Stimulated activated CD4-positive, alpha-beta T cell treated with anti-CD3 and anti-CD28 coated beads, Interleukin-12 subunit alpha, Interleukin-12 subunit beta, amount 100 ng/mL, for 24 hours (primary cell): ENCODE results near the gene SCUBE1.
"Not testable (repeated sequence)": the region's sequence is repeated elsewhere in the genome, so short reads cannot be mapped to it uniquely, and the experiment has no call there.

Experiments
- DNase-seq, 2 experiments: peaks; one replicate each; pipeline ENCODE4 v3.0.0-alpha.2; 2020; ENCODE audit warnings: low read depth in 2 of 2

The SCUBE1 gene

DNA sequence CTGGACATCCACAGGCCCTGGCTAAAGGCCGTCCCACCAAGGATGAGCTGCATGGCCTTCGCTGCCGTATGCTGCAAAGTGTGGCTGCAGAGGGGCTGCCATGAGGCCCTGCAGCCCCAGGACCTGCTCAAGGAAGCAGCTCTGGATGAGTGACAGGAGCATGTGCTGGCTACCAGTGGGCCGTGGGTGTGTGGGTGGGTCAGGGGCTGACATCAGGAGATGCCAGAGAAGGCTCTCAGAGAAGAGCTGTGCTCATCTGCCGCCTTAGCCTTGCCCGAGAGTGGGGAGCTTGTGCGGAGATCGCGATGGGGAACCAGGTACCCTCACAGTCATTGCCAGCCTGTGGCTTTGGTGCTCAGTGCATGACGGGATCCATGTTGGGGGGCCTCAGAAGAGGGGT lies 41.3 kb downstream of the SCUBE1 start:
- no peak for DNase-seq

DNA sequence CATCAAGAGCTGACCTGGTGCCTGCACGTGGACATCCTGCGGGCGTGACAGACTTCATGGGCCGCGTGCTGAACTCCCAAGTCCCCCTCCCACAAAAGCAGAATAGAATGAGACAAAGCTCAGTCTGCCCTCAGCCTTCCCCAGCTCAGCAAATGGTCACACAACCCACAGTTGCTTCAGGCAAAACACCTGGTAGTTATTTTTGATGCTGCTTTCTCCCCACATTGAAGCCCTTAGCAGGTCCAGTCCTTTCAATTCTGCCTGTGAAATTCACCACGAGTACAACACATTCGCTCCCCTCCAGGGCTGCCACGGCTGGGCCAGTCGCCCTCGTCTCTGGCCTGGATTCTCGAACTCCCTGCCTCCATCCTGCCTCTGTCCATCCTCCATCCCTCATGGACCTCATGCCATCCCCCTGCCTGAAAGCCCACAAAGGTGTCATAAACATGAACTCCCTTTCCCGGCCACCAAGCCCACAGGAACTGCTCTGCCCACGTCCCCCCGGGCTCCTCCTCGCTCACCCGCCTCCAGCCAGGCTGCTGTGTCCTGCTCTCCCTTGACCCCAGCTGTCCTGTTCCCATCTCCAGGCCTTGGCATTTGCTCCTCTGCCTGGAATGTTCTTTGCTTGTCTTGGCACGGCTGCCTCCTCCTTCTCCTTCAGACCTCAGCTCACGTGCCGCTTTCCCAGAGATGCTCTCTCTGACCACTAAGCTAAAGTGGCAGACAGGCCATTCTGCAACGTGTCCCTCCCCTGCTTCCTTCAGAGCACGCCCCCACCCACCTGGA lies 42.1 kb downstream of the SCUBE1 start:
- DNase-seq: no peak

DNA sequence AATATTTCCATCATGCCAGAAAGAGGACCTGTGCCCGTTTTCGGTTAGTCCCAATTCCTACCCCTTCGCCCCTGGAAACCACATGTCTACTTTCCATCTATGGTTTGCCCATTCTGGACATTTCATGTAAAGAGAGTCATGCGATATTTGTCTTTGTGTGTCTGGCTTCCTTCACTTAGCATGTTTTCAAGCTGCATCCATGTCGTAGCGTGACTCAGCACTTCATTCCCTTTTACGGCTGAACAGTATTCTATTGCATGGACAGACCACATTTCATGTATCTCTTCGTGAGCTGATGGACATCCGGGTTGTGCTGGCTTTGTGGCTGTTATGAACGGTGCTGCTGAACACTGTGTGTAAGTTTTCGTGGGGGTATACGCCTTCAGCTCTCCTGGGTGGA lies 43.4 kb downstream of the SCUBE1 start:
- no peak for DNase-seq

GRCh38 chr22:43298062-43298801 lies 44.9 kb downstream of the SCUBE1 start:
- no peak for DNase-seq

DNA sequence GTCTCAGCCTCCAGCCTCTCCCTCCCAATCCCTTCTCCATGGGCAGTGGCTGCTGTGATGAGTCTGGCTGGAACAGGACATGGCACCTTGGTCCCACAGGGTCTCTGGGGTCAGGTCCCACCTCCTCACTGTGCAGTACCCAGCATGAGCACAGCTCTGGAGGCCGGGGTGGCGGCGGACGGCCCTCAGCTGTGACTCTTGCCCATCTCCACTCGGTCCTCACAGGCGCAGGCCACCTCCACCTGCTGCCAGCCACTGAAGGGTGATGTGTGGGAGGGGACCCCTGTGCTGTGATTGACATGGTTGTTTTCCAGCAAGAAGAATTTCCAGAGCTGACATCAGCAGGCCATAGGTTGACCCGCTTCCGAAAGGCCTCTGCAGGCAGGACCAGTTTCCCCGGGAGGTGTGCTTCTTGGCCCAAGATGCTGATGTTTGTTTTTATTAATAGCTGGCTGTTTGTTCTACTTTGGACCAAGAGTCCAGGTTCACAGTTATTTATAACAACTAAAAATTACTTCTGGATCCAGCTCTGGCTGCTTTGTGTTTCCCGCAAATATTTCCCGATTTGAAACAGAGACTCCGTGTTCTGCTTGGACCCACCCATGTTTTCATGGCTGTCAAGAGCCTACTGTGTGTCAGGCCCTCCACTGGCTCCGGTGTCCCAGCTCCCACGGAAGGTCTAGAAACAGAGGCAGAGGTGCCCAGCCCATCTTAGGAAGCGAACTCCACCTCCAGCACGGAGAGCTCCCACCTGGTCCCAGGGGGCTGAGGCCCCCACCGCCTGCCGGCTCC lies 45.7 kb downstream of the SCUBE1 start:
- no peak for DNase-seq

DNA sequence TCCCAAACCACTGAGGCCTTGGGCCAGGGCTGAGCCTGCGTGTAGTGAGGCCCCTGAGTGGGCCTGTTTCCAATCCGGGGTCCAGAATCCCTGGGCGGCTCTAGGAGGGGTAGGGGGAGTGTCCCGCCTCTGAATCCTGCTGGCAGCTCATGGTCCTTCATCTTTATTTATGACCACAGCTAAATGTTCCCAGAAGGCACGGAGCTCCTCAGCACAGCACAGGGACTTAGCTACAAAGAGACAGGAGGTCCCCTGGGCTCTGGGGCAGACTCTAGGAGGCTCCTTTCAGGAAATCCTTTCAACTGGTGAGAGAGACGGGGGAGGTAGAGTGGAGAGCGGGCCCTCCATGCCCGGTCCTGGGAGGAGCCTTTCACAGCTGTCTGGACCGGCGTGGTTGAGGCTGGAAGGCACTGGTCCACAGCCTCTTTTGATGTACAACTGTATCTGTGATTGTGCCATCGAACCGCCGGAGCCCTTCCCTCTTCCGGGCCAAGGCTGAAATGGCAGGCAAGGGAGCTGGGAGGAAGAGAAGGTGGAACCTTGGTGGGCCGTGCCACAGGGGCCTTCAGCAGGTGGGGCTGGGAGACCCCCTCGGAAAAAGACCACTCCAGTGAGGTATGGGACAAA lies 46.8 kb downstream of the SCUBE1 start:
- DNase-seq: no peak

GRCh38 chr22:43295660-43296059 lies 47.5 kb downstream of the SCUBE1 start:
- DNase-seq: no peak

DNA sequence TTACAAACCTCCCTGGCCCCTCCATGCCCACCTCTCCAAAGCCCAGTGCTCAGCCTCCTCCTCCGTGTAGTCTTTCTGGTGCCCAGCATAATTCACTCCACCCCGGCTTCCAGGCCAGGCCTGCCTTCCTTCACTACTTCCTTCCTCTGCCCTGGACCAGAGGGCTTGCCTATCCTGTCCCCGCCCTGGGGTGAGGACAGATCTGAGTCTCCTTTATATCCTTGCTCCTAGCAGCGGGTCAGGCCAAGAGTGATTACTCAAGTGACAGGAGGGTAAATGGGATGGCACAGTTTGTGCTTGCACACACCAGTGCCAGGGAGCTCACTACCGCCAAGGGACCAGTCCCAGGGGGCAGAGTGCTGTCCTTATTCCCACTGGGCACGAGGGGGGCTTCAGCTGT lies 48.0 kb downstream of the SCUBE1 start:
- no peak for DNase-seq

GRCh38 chr22:43293655-43294392 lies 49.3 kb downstream of the SCUBE1 start:
- DNase-seq: no peak

DNA sequence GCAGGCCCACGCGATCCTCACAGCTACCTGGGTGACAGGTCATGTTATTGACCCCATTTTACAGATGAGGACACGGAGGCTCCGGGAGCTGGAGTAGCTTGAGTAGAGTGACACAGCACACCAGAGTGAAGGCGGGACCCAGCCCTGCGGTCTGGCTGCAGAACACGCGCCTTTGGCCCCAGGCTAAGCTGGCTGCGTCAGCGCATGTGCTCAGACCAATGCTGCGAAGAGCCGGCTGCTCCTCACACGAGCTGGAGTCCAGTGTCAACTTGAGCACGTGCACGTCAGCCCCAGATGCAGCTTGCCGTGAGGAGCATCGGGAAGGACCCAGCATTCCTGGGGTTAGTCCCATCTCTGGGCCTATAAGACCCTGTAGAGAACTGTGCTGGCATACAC lies 49.9 kb downstream of the SCUBE1 start:
- no peak for DNase-seq

DNA sequence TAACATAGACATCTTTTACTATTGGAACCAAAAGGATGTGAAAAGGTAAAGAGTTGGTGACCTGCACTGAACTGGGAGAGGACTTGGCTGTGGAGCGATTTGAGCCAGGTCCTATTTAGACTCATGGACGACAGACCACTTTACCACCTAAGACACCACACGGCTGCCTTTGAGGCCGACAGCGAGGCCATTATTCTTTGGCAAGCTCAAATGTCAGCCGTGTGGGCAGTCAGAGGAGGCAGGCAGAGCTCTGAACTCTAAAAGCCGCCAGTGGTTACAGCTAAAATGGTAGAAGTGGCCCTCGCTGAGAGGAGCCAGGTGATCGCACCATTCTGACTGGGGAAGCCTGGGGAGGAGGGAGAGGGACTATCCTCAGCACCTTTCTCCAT lies 50.5 kb downstream of the SCUBE1 start:
- DNase-seq: no peak

DNA sequence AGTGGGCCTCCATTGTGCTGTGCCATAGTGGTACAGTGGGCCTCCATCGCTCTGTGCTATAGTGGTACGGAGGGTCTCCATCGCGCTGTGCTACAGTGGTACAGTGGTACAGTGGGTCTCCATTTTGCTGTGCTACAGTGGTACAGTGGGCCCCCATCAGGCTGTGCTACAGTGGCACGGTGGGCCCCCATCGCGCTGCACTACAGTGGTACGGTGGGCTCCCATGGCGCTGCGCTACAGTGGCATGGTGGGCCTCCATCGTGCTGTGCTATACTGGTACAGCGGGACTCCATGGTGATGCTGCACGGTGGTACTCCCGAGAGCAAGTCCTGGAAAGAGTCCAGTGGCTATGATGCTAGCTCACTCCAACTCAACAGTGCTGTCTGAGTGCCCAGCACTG lies 51.8 kb downstream of the SCUBE1 start:
- DNase-seq: no peak

DNA sequence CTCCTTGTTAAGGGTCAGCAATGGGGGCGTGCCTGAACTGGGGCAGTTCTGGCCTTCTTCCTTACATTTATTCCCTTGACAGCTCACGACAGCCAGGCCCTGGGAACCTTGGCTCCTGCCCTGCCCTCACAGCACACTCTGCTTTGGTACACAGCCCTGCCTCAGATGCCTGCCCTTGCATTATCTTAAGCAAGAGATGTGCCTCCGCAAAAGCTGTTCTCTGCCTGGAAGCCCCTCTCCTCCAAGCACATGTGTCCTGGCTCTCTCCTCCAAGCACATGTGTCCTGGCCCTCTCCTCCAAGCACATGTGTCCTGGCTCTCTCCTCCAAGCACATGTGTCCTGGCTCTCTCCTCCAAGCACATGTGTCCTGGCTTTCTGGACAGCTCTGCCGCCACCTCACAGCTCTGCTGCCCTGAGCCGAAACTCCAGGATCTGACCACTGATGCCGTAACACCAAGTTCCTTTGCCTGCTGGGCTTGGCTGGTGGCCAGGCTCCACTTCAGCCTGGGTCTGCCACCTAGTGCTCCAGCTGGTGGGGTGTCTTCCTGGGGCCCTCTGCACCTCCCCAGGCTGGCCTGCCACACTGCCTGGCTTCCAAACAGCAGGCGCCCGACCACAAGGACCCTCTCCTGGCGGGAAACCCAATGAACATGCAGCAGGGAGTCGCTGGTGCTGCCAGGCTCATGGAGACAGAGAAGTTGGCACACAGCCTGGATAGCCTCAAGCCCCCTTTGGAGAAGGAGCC lies 53.0 kb downstream of the SCUBE1 start:
- DNase-seq: no peak

GRCh38 chr22:43289531-43289963 lies 53.6 kb downstream of the SCUBE1 start:
- DNase-seq: no peak

DNA sequence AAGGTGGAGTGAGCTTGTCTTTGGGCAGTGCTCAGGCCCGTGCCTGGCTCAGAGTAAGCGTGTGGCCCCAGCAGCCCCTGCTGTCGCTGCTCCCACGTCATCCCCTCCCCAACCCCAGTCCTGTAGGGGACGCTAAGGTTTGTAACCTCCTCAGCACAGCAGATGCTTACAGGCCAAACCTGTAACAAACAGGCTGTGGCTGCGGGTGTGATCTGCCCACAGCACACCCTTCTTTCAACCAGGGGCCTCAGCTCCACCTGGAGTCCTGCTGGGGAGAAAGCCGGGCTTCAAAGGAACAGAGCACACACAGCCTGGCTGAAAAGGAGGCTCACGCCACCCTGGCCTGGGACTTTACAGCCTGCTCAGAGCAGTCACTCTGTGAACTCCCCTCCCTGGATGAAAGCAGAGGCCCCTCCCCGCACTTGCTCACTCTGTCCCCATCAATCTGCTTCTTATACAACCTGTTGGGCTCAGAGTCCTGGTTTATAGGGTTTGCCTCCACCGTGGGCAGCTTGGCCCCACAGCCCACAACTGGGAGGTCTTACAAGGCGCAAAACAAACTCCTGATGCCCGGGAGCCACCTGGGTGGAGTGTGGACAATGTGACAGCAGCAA lies 54.3 kb downstream of the SCUBE1 start:
- DNase-seq: no peak

DNA sequence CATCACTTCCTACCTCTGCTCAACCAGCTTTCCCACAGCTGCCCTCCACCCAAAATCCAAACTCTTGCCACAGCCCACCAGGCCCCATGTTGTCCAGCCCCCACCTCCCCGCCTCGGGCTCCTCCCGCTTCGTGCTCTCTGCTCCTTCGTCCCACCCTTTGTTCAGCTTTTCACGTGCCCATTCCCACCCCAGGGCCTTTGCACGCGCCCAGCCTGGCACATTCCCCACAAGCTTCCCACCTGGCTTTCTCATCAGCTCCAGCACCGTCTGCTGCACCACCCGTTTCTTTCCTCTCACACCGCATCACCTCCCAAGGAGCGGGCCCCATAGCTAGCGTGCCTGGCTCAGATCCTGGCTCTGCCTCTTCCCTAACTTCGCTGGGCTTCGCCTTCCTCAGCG lies 54.8 kb downstream of the SCUBE1 start:
- no peak for DNase-seq

DNA sequence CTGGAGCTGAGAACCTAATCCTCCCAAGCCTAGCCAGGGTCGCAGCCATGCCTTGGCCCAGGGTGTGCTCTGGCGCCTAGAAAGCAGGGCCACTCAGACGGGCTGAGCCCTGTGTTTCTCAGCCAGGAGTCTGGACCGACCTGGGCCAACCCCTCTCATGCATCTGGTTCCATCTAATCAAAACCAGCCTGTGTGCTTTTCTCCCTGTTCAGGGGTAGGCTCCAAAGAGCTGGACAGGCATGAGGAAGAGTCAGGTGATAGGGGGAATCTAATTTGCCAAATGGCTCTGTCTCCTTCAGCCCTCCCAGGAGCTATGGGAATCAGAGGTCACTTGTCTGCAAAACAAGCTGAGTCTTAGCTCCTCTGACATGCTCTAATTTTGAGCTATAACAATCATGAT lies 55.7 kb downstream of the SCUBE1 start:
- DNase-seq: no peak

DNA sequence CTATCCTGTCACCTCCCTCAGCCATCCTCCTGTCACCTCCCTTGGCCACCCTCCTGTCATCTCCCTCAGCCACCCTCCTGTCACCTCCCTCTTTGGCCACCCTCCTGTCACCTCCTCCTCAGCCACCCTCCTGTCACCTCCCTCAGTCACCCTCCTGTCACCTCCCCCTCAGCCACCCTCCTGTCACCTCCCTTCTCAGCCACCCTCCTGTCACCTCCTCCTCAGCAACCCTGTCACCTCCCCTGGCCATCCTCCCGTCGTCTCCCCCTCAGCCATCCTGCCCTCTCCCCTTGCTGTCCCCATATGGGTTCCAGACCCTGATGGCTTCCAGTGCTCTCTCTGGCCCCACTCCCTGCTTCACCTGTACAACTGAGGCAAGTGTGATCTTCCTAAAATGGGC lies 61.8 kb downstream of the SCUBE1 start:
- DNase-seq: no peak

- DNase-seq: not testable (repeated sequence)
Measured at GRCh38 chr22:43280523-43280886, 62.7 kb downstream of the SCUBE1 start.

DNA sequence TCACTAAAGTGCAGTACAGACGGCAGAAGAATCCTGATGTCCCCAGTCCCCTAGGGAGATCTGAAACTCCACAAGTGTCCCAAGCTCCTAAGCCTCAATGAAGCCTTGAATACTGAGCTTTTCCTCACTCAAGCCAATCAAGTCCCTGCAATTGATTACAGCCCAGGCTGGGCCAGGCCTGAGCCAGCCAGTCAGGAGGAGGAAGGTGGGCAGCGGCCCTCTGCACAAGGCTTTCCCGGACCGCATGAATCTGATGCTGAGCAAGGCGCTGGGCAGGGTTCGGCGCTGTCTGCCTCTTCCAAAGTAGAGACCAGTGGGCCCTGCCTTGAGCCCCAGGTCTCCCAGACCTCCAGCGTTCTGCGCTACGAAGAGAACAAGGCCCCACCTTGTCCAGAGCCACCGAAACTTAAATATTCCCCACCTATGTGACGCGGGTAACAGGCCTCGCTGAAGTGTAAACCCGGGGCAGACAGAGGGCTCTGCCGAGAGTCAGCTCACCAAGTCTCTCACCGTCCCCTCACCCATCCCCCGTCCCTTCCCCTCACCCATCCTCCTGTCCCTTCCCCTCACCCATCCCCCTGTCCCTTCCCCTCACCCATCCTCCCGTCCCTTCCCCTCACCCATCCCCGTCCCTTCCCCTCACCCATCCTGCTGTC lies 63.2 kb downstream of the SCUBE1 start:
- no peak for DNase-seq
